Dendritic cell treated with granulocyte-macrophage colony-stimulating factor and Interleukin-4, amounts not matched to agents 40 ng/mL and 50 ng/mL, for 4 days (primary cell): Measurements from ENCODE around the gene OTUD1.
"Not testable (repeated sequence)": the region's sequence is repeated elsewhere in the genome, so short reads cannot be mapped to it uniquely, and the experiment has no call there.

Source experiments
- H3K27ac Mint-ChIP-seq: one replicate; pipeline ENCODE4 v1.8.0; 2022; ENCODE audit warnings: mild to moderate bottlenecking, mixed read lengths
- H3K27me3 Mint-ChIP-seq: one replicate; pipeline ENCODE4 v1.8.0; 2022; ENCODE audit warnings: mild to moderate bottlenecking, mixed read lengths
- H3K36me3 Mint-ChIP-seq: one replicate; pipeline ENCODE4 v1.8.0; 2022; ENCODE audit warnings: low read depth, mixed read lengths
- H3K4me1 Mint-ChIP-seq: one replicate; pipeline ENCODE4 v1.8.0; 2022; ENCODE audit warnings: low read depth, mixed read lengths
- H3K4me3 Mint-ChIP-seq: one replicate; pipeline ENCODE4 v1.8.0; 2022; ENCODE audit warnings: mild to moderate bottlenecking, moderate library complexity, mixed read lengths
- H3K9me3 Mint-ChIP-seq: one replicate; pipeline ENCODE4 v1.8.0; 2022; ENCODE audit warnings: mixed read lengths
- intact Hi-C: fragments of 100-400 bp; cut with micrococcal nuclease; formaldehyde crosslinking; loops from one replicate; pipeline ENCODE4 v1.15.0; 2022

Gene OTUD1

GRCh38 chr10:23438547-23439451 is at the start of gene OTUD1:
OTUD1 (plus strand) TSS chr10:23439075; CDS start chr10:23439458, 383 bp downstream.
- Mint-ChIP-seq H3K9me3 (no peaks in the 10 kb centered on the region), H3K4me1 (peaks cover 62% of the 10 kb centered on the region), H3K27me3 (no peaks in the 10 kb centered on the region), H3K27ac (peak within 1 kb of the TSS; percentile 93), H3K36me3 (peaks cover 12% of the 10 kb centered on the region), H3K4me3 (peak within 1 kb of the TSS; percentile 86)
- intact Hi-C loops, result loop anchor here (2.0 kb wide), 1 partner anchor 62 kb away; no protein-coding TSS in a partner anchor

- H3K27me3 Mint-ChIP-seq, H3K36me3 Mint-ChIP-seq, H3K9me3 Mint-ChIP-seq, H3K4me3 Mint-ChIP-seq, H3K27ac Mint-ChIP-seq, intact Hi-C loops: not testable (repeated sequence)
- H3K4me1 Mint-ChIP-seq, result peaks cover 18% of the 10 kb centered on the region
These were observed 48.5 kb upstream of the OTUD1 start for GRCh38 chr10:23390408-23390807.

GRCh38 chr10:23390809-23391208 is 48.1 kb upstream of the OTUD1 start:
- H3K27me3 Mint-ChIP-seq, result peaks cover 2% of the 10 kb centered on the region
- H3K27ac Mint-ChIP-seq, result no peak overlapping the region
- peaks cover 18% of the 10 kb centered on the region for H3K4me1 Mint-ChIP-seq
- H3K36me3 Mint-ChIP-seq, result no peaks in the 10 kb centered on the region
- H3K9me3 Mint-ChIP-seq, result no peaks in the 10 kb centered on the region
- H3K4me3 Mint-ChIP-seq, result no peak overlapping the region
- intact Hi-C loops, result no loop called here

- Mint-ChIP-seq H3K36me3 (no peaks in the 10 kb centered on the region), H3K27ac (no peak overlapping the region), H3K9me3 (no peaks in the 10 kb centered on the region), H3K4me1 (peaks cover 18% of the 10 kb centered on the region), H3K27me3 (peaks cover 2% of the 10 kb centered on the region), H3K4me3 (no peak overlapping the region)
- intact Hi-C loops, result no loop called here
These were observed 47.1 kb upstream of the OTUD1 start for GRCh38 chr10:23391821-23392220.

- Mint-ChIP-seq H3K4me1 (peaks cover 18% of the 10 kb centered on the region), H3K27ac (no peak overlapping the region), H3K4me3 (no peak overlapping the region), H3K36me3 (no peaks in the 10 kb centered on the region), H3K27me3 (peaks cover 2% of the 10 kb centered on the region), H3K9me3 (no peaks in the 10 kb centered on the region)
- intact Hi-C loops, result no loop called here
These were observed 43.9 kb upstream of the OTUD1 start for GRCh38 chr10:23395017-23395416.

GRCh38 chr10:23396695-23397094 is 42.2 kb upstream of the OTUD1 start:
- H3K36me3 Mint-ChIP-seq, result no peaks in the 10 kb centered on the region
- H3K27ac Mint-ChIP-seq, result no peak overlapping the region
- H3K4me3 Mint-ChIP-seq, result no peak overlapping the region
- H3K9me3 Mint-ChIP-seq, result no peaks in the 10 kb centered on the region
- intact Hi-C loops, result no loop called here
- peaks cover 11% of the 10 kb centered on the region for H3K4me1 Mint-ChIP-seq
- peaks cover under 1% of the 10 kb centered on the region for H3K27me3 Mint-ChIP-seq

GRCh38 chr10:23399701-23400144 is 39.2 kb upstream of the OTUD1 start:
- Mint-ChIP-seq H3K27me3 (no peaks in the 10 kb centered on the region), H3K4me1 (peaks cover 2% of the 10 kb centered on the region), H3K4me3 (no peak overlapping the region)

GRCh38 chr10:23402856-23403255 is 36.0 kb upstream of the OTUD1 start:
- Mint-ChIP-seq H3K27ac (no peak overlapping the region), H3K36me3 (no peaks in the 10 kb centered on the region), H3K4me3 (no peak overlapping the region), H3K27me3 (no peaks in the 10 kb centered on the region), H3K4me1 (peaks cover 10% of the 10 kb centered on the region), H3K9me3 (peaks cover 10% of the 10 kb centered on the region)
- intact Hi-C loops, result no loop called here

More at GRCh38 chr10:23399701-23400144, 39.2 kb upstream of the OTUD1 start:
- intact Hi-C loops, result no loop called here
- H3K9me3 Mint-ChIP-seq, result no peaks in the 10 kb centered on the region
- no peaks in the 10 kb centered on the region for H3K36me3 Mint-ChIP-seq
- H3K27ac Mint-ChIP-seq, result no peak overlapping the region

- no peaks in the 10 kb centered on the region for H3K27me3 Mint-ChIP-seq
- intact Hi-C loops, result no loop called here
- peaks cover 10% of the 10 kb centered on the region for H3K4me1 Mint-ChIP-seq
- H3K27ac Mint-ChIP-seq, result no peak overlapping the region
- peaks cover 10% of the 10 kb centered on the region for H3K9me3 Mint-ChIP-seq
- H3K36me3 Mint-ChIP-seq, result no peaks in the 10 kb centered on the region
- H3K4me3 Mint-ChIP-seq, result no peak overlapping the region
These were observed 35.6 kb upstream of the OTUD1 start for GRCh38 chr10:23403278-23403677.

GRCh38 chr10:23403719-23404118 is 35.2 kb upstream of the OTUD1 start:
- intact Hi-C loops, result no loop called here
- H3K4me1 Mint-ChIP-seq, result peaks cover 10% of the 10 kb centered on the region
- H3K27ac Mint-ChIP-seq, result no peak overlapping the region

GRCh38 chr10:23404461-23404980 is 34.4 kb upstream of the OTUD1 start:
- H3K36me3 Mint-ChIP-seq, result no peaks in the 10 kb centered on the region
- H3K27me3 Mint-ChIP-seq, result no peaks in the 10 kb centered on the region
- H3K4me1 Mint-ChIP-seq, result peaks cover 10% of the 10 kb centered on the region
- no peak overlapping the region for H3K4me3 Mint-ChIP-seq
- H3K9me3 Mint-ChIP-seq, result peaks cover 10% of the 10 kb centered on the region
- H3K27ac Mint-ChIP-seq, result no peak overlapping the region
- intact Hi-C loops, result no loop called here

More at GRCh38 chr10:23403719-23404118, 35.2 kb upstream of the OTUD1 start:
- H3K27me3 Mint-ChIP-seq, result no peaks in the 10 kb centered on the region
- H3K4me3 Mint-ChIP-seq, result no peak overlapping the region
- H3K9me3 Mint-ChIP-seq, result peaks cover 10% of the 10 kb centered on the region
- H3K36me3 Mint-ChIP-seq, result no peaks in the 10 kb centered on the region

- no peaks in the 10 kb centered on the region for H3K27me3 Mint-ChIP-seq
- intact Hi-C loops, result no loop called here
- H3K4me3 Mint-ChIP-seq, result no peak overlapping the region
- peaks cover 10% of the 10 kb centered on the region for H3K9me3 Mint-ChIP-seq
- H3K36me3 Mint-ChIP-seq, result no peaks in the 10 kb centered on the region
- peaks cover 10% of the 10 kb centered on the region for H3K4me1 Mint-ChIP-seq
- H3K27ac Mint-ChIP-seq, result no peak overlapping the region
These were observed 33.3 kb upstream of the OTUD1 start for GRCh38 chr10:23405540-23405939.

- Mint-ChIP-seq H3K9me3 (peaks cover 10% of the 10 kb centered on the region), H3K36me3 (no peaks in the 10 kb centered on the region), H3K4me3 (no peak overlapping the region), H3K27me3 (no peaks in the 10 kb centered on the region), H3K27ac (peak overlapping the region; percentile 10), H3K4me1 (peaks cover 10% of the 10 kb centered on the region)
- intact Hi-C loops, result no loop called here
These were observed 32.5 kb upstream of the OTUD1 start for GRCh38 chr10:23406409-23406808.

GRCh38 chr10:23408330-23408976 is 30.4 kb upstream of the OTUD1 start:
- H3K4me1 Mint-ChIP-seq, result peaks cover 24% of the 10 kb centered on the region
- intact Hi-C loops, result no loop called here
- H3K27me3 Mint-ChIP-seq, result no peaks in the 10 kb centered on the region
- peaks cover 10% of the 10 kb centered on the region for H3K9me3 Mint-ChIP-seq
- H3K27ac Mint-ChIP-seq, result no peak overlapping the region
- no peak overlapping the region for H3K4me3 Mint-ChIP-seq
- H3K36me3 Mint-ChIP-seq, result no peaks in the 10 kb centered on the region
